SK-N-MC (cell line): ENCODE data around the gene PTPRN2.

Experiments used
- EZH2 ChIP-seq: fragments of 200-600 bp; sonication (generic); IDR thresholded peaks from one replicate; pipeline ENCODE4 v1.6.1; 2017; ENCODE audit warnings: antibody characterized with exemption
- POLR2AphosphoS5 ChIP-seq: IDR thresholded peaks from 2 replicates; pipeline ENCODE4 v1.6.1; 2012; ENCODE audit warnings: mild to moderate bottlenecking, low read depth, low read length, borderline replicate concordance

- TF ChIP-seq POLR2AphosphoS5 = no peak
- no peak for TF ChIP-seq EZH2
Measured at GRCh38 chr7:158000160-158000559, 587.5 kb downstream of the PTPRN2 start.
